HCT116 (cell line): ENCODE results near the gene ZNF554. TPM values are rescaled to one million over a fixed set of nuclear protein-coding genes. Genes with fewer than 3 reads are reported as not detected.
A peak's percentile ranks its signal among the peaks of the same experiment; 100 is the strongest.

Source experiments
- ATAC-seq: fragments of 200-7000 bp; cut with Tn5 transposase; 2 replicates; pipeline ENCODE4 v1.9.1; 2020; ENCODE audit warnings: mild to moderate bottlenecking, moderate library complexity
- BruUV-seq: library from RNA; stranded (reverse); fragments of 400-500 nt; replicated peaks from 2 replicates; lab custom pipeline; 2021; lab: Mats Ljungman, UMichigan
- CTCF ChIA-PET: fragments of 300-600 bp; sonication (Branson Sonifier 250); formaldehyde crosslinking; loops from one replicate; lab custom pipeline; 2021; ENCODE audit warnings: antibody characterized with exemption; lab: Charles Lee
- POLR2A ChIA-PET: fragments of 300-600, 350-600 bp; sonication (Branson Sonifier 250); formaldehyde crosslinking; loops from one replicate; lab custom pipeline; 2021; ENCODE audit warnings: antibody characterized with exemption; lab: Charles Lee
- RAD21 ChIA-PET, 2 experiments: fragments of 300-600 bp; sonication (Branson Sonifier 250); formaldehyde crosslinking; loops; one replicate each; lab custom pipeline; 2023; ENCODE audit warnings: low total read pairs in 2 of 2; ENCODE audit not compliant: uncharacterized antibody in 2 of 2, unreplicated experiment in 2 of 2, low non-redundant PET in 1 of 2; lab: Charles Lee
- DNase-seq: peaks from one replicate; pipeline ENCODE4 v3.0.0-alpha.2; 2010; ENCODE audit warnings: low read depth, low spot score
- H2AFZ ChIP-seq: fragments of 200-600 bp; shearing (Covaris generic), sonication (generic); 2 replicates; pipeline ENCODE4 v1.6.1; 2017; ENCODE audit warnings: low read depth, mixed run types, mixed read lengths, antibody characterized with exemption, low read length; ENCODE audit not compliant: poor library complexity, severe bottlenecking
- H3K27ac ChIP-seq: 2 replicates; pipeline ENCODE4 v1.5.1; 2012; ENCODE audit warnings: low read depth, low read length
- H3K27me3 ChIP-seq: fragments of 200-600 bp; sonication (generic); 2 replicates; pipeline ENCODE4 v1.6.1; 2016; ENCODE audit warnings: mixed run types, low read length, mixed read lengths; ENCODE audit not compliant: insufficient read depth
- H3K36me3 ChIP-seq, 2 experiments: fragments of 200-500 bp in 1 of 2; fragments of 200-600 bp in 1 of 2; sonication (Bioruptor generic) in 1 of 2; sonication (generic) in 1 of 2; 2 replicates each; pipeline versions ENCODE4 v1.5.1 to v1.6.1; 2014 to 2016; ENCODE audit warnings: low read length in 2 of 2, inconsistent platforms in 1 of 2, mixed read lengths in 1 of 2, mixed run types in 1 of 2; ENCODE audit not compliant: insufficient read depth in 2 of 2, control insufficient read depth in 1 of 2
- H3K4me1 ChIP-seq, 2 experiments: fragments of 200-600 bp in 1 of 2; sonication (generic) in 1 of 2; 2 replicates each; pipeline versions ENCODE4 v1.5.1 to v1.6.1; 2012 to 2017; ENCODE audit warnings: low read length in 2 of 2, inconsistent platforms in 1 of 2, mild to moderate bottlenecking in 1 of 2, mixed read lengths in 1 of 2, mixed run types in 1 of 2, moderate library complexity in 1 of 2; ENCODE audit not compliant: insufficient read depth in 2 of 2, control insufficient read depth in 1 of 2
- H3K4me2 ChIP-seq: fragments of 200-600 bp; sonication (generic); 2 replicates; pipeline ENCODE4 v1.6.1; 2017; ENCODE audit warnings: mixed run types, low read length, mixed read lengths
- H3K4me3 ChIP-seq, 2 experiments: fragments of 200-600 bp in 1 of 2; sonication (generic) in 1 of 2; replicated peaks in 1 of 2; 2 replicates each; pipeline ENCODE4 v1.5.1; 2011 to 2016; ENCODE audit warnings: low read length in 2 of 2, control low read depth in 1 of 2, low read depth in 1 of 2, mild to moderate bottlenecking in 1 of 2, mixed read lengths in 1 of 2, mixed run types in 1 of 2
- H3K79me2 ChIP-seq: fragments of 200-600 bp; sonication (generic); 2 replicates; pipeline ENCODE4 v1.6.1; 2017; ENCODE audit warnings: mild to moderate bottlenecking, mixed run types, low read length, moderate library complexity, mixed read lengths; ENCODE audit not compliant: insufficient read depth
- H3K9ac ChIP-seq: fragments of 200-600 bp; sonication (generic); 2 replicates; pipeline ENCODE4 v1.6.1; 2016; ENCODE audit warnings: low read length, mixed read lengths
- H3K9me2 ChIP-seq: fragments of 200-600 bp; sonication (generic), shearing (Covaris generic); 2 replicates; pipeline ENCODE4 v1.6.1; 2017; ENCODE audit warnings: mixed run types, mild to moderate bottlenecking, moderate library complexity; ENCODE audit not compliant: insufficient read depth
- H3K9me3 ChIP-seq, 2 experiments: fragments of 200-500 bp in 1 of 2; fragments of 200-600 bp in 1 of 2; sonication (Bioruptor generic) in 1 of 2; sonication (generic) in 1 of 2; 2 replicates each; pipeline ENCODE4 v1.6.1; 2014 to 2017; ENCODE audit warnings: low read length in 2 of 2, mixed read lengths in 2 of 2, inconsistent platforms in 1 of 2, low read depth in 1 of 2, mild to moderate bottlenecking in 1 of 2, mixed run types in 1 of 2, moderate library complexity in 1 of 2; ENCODE audit not compliant: control insufficient read depth in 1 of 2, insufficient read depth in 1 of 2
- H4K20me1 ChIP-seq: fragments of 200-600 bp; sonication (generic), shearing (Covaris generic); 2 replicates; pipeline ENCODE4 v1.6.1; 2017; ENCODE audit warnings: mixed run types, mild to moderate bottlenecking, moderate library complexity; ENCODE audit not compliant: insufficient read depth
- CBX3 ChIP-seq: IDR thresholded peaks from 2 replicates; pipeline ENCODE4 v1.6.1; 2012; ENCODE audit warnings: low read depth
- CEBPB ChIP-seq: IDR thresholded peaks from 2 replicates; pipeline ENCODE4 v1.6.1; 2012; ENCODE audit warnings: low read depth
- EGR1 ChIP-seq: IDR thresholded peaks from 2 replicates; pipeline ENCODE4 v1.6.1; 2012; ENCODE audit warnings: low read depth
- ELF1 ChIP-seq: IDR thresholded peaks from 2 replicates; pipeline ENCODE4 v1.6.1; 2012; ENCODE audit warnings: low read depth, borderline replicate concordance
- EZH2 ChIP-seq: fragments of 200-600 bp; sonication (generic); IDR thresholded peaks from 2 replicates; pipeline ENCODE4 v1.6.1; 2017; ENCODE audit warnings: antibody characterized with exemption, mixed run types
- EZH2phosphoT487 ChIP-seq: fragments of 200-600 bp; IDR thresholded peaks from 2 replicates; pipeline ENCODE4 v1.6.1; 2018; ENCODE audit warnings: antibody characterized with exemption, borderline replicate concordance
- FOSL1 ChIP-seq: IDR thresholded peaks from 2 replicates; pipeline ENCODE4 v1.6.1; 2012; ENCODE audit warnings: low read depth
- JUND ChIP-seq: IDR thresholded peaks from 2 replicates; pipeline ENCODE4 v1.6.1; 2012
- POLR2A ChIP-seq: IDR thresholded peaks from 2 replicates; pipeline ENCODE4 v1.7.0; 2011; ENCODE audit warnings: borderline replicate concordance; ENCODE audit not compliant: insufficient read depth, insufficient read length; ENCODE audit errors: extremely low read depth
- POLR2AphosphoS5 ChIP-seq: IDR thresholded peaks from 2 replicates; pipeline ENCODE4 v1.6.1; 2011; ENCODE audit warnings: mild to moderate bottlenecking, low read depth, low read length, moderate library complexity
- RAD21 ChIP-seq: IDR thresholded peaks from 2 replicates; pipeline ENCODE4 v1.6.1; 2012; ENCODE audit warnings: low read depth, mild to moderate bottlenecking
- SIN3A ChIP-seq: IDR thresholded peaks from 2 replicates; pipeline ENCODE4 v1.6.1; 2012; ENCODE audit warnings: low read depth
- SP1 ChIP-seq: IDR thresholded peaks from 2 replicates; pipeline ENCODE4 v1.6.1; 2012; ENCODE audit warnings: low read depth
- SRF ChIP-seq: IDR thresholded peaks from 2 replicates; pipeline ENCODE4 v1.6.1; 2012; ENCODE audit warnings: low read depth
- TCF7L2 ChIP-seq: IDR thresholded peaks from 2 replicates; pipeline ENCODE4 v1.7.0; 2011; ENCODE audit warnings: borderline replicate concordance, inconsistent platforms; ENCODE audit not compliant: insufficient read depth, insufficient read length; ENCODE audit errors: extremely low read depth
- YY1 ChIP-seq: IDR thresholded peaks from 2 replicates; pipeline ENCODE4 v1.6.1; 2011; ENCODE audit warnings: low read length, low read depth, moderate library complexity, mild to moderate bottlenecking; ENCODE audit not compliant: insufficient replicate concordance; ENCODE audit errors: extremely low read depth
- ZFX ChIP-seq: fragments of 450-650 bp; IDR thresholded peaks from 2 replicates; pipeline ENCODE4 v1.6.1; 2017
- ZNF274 ChIP-seq: fragments of 200-500 bp; sonication (Bioruptor generic); IDR thresholded peaks from 2 replicates; pipeline ENCODE4 v1.6.1; 2014; ENCODE audit warnings: mild to moderate bottlenecking, low read depth, low read length, inconsistent platforms
- intact Hi-C: fragments of 100-400 bp; cut with micrococcal nuclease; formaldehyde crosslinking; loops from 2 replicates; pipeline ENCODE4 v1.10.0; 2022
- total RNA-seq: library from RNA; stranded (reverse); gene quantifications from one replicate; pipeline ENCODE4 v1.2.1, GENCODE V29; 2021; ENCODE audit not compliant: unreplicated experiment
- TF ChIP-seq, protein P1 (sequence below), 3 experiments: fragments of 200-600 bp in 1 of 3; sonication (generic) in 1 of 3; IDR thresholded peaks in 2 of 3; conservative IDR thresholded peaks in 1 of 3; 2 replicates each; pipeline ENCODE4 v1.5.1; 2012 to 2017; ENCODE audit warnings: low read depth in 2 of 3, low read length in 2 of 3, antibody characterized with exemption in 1 of 3, borderline replicate concordance in 1 of 3, control low read depth in 1 of 3, mild to moderate bottlenecking in 1 of 3, mixed read lengths in 1 of 3, mixed run types in 1 of 3, moderate library complexity in 1 of 3; ENCODE audit not compliant: insufficient read depth in 1 of 3
- TF ChIP-seq, protein P2 (sequence below): IDR thresholded peaks from 2 replicates; pipeline ENCODE4 v1.6.1; 2011; ENCODE audit warnings: mild to moderate bottlenecking, low read length, moderate library complexity; ENCODE audit not compliant: insufficient replicate concordance; ENCODE audit errors: extremely low read depth
- TF ChIP-seq, protein P3 (sequence below): IDR thresholded peaks from 2 replicates; pipeline ENCODE4 v1.6.1; 2012
- TF ChIP-seq, protein P4 (sequence below): IDR thresholded peaks from 2 replicates; pipeline ENCODE4 v1.6.1; 2012

Gene ZNF554
- total RNA-seq, 1 experiment from 2014 or later = 4.0 TPM

DNA sequence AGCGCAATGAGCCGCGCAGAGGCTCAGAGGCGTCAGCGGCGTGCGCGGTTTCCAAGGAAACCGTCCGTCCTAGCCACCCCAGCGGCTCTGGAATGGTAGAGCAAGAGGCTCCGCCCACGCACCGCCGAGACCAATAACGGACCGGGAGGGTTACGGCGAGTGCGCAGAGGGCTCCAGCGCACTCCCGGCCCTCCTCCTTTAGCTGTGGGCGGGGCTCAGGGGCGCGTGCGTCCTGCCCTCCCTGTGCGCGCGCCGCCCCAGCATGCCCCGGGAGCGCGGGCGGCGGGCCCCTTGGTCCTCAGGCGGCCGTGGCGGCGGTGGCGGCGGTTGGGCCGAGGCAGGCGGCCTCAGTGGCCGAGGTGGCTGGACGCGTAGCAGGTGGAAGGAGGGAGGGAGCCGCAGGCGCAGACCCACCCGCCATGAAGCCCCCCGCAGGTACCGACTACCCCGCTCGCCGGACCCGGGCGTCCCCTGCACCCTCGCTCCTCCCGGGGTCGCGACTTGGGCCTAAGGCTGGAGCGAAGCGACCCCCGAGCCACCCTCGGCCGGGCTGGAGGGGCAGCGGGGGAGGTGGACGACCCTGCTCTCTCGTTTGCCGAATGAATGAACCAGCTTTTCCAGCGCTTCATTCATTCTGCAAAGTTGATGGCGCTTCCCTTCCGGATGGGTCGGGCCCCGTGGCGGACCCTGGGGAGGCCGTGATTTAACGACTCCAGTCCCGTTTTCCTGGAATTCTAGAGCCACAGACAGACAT, 34.2 kb upstream of the ZNF554 start, which contains the start of gene THOP1:
Gene THOP1 (plus strand): TSS at position 260 of the 754 bp plus-strand sequence. CDS start 160 bp downstream, at position 420.
- Histone ChIP-seq H4K20me1 (peaks cover 6% of the 10 kb centered on the region; the same call in 1 of the 2 replicates), H3K4me3 (peak within 1 kb of the TSS; percentile 91 to 94), H3K9me2 (no peaks in the 10 kb centered on the region), H3K27me3 (no peaks in the 10 kb centered on the region), H3K4me1 (peaks cover 26 to 42% of the 10 kb centered on the region in 2 experiments), H3K79me2 (peaks cover 78% of the 10 kb centered on the region), H3K36me3 (peaks cover 0 to 7% of the 10 kb centered on the region in 2 experiments; a peak in 2 of 4 replicates), H3K9ac (peak within 1 kb of the TSS; percentile 91), H3K4me2 (peak within 1 kb of the TSS; percentile 77), H3K9me3 (no peaks in the 10 kb centered on the region), H2AFZ (no peak within 1 kb of the TSS), H3K27ac (peak within 1 kb of the TSS; percentile 87)
- POLR2A ChIA-PET = interaction anchor here (0.6 to 1.0 kb wide), 3 partner anchors 9 to 165 kb away, joined by 3 to 5 read pairs (median 4); no protein-coding TSS in a partner anchor
- CTCF ChIA-PET = interaction anchor here (1.1 to 1.4 kb wide), 2 partner anchors 137 to 171 kb away, joined by 3 to 6 read pairs; no protein-coding TSS in a partner anchor
- RAD21 ChIA-PET = no interaction called here
- DNase-seq = peak; percentile 98
- BruUV-seq = TSS peak; percentile 73
- peak; percentile 88 for ATAC-seq
- intact Hi-C loops = no loop called here
- TF ChIP-seq TCF7L2 = peak; percentile 53
- TF ChIP-seq EGR1 = peak; percentile 99
- TF ChIP-seq ELF1 = no peak
- TF ChIP-seq ZFX = peak; percentile 93; the same call in 1 of the 2 replicates
- no peak for TF ChIP-seq SP1
- TF ChIP-seq, protein P1, sequence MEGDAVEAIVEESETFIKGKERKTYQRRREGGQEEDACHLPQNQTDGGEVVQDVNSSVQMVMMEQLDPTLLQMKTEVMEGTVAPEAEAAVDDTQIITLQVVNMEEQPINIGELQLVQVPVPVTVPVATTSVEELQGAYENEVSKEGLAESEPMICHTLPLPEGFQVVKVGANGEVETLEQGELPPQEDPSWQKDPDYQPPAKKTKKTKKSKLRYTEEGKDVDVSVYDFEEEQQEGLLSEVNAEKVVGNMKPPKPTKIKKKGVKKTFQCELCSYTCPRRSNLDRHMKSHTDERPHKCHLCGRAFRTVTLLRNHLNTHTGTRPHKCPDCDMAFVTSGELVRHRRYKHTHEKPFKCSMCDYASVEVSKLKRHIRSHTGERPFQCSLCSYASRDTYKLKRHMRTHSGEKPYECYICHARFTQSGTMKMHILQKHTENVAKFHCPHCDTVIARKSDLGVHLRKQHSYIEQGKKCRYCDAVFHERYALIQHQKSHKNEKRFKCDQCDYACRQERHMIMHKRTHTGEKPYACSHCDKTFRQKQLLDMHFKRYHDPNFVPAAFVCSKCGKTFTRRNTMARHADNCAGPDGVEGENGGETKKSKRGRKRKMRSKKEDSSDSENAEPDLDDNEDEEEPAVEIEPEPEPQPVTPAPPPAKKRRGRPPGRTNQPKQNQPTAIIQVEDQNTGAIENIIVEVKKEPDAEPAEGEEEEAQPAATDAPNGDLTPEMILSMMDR (IDR thresholded peaks at IDR 0.05 in 2 of 3, conservative IDR thresholded peaks at IDR 0.05 in 1 of 3; ENCODE audit: borderline replicate concordance in 1 of 3, insufficient read depth in 1 of 3, low read depth in 2 of 3, low read length in 2 of 3) = no peak
- no peak for TF ChIP-seq EZH2phosphoT487
- no peak for TF ChIP-seq FOSL1
- peak; percentile 63; the same call in 1 of the 2 replicates for TF ChIP-seq SIN3A
- TF ChIP-seq SRF = no peak
- TF ChIP-seq RAD21 = no peak
- no peak for TF ChIP-seq EZH2
- no peak for TF ChIP-seq JUND
- no peak for TF ChIP-seq ZNF274
- TF ChIP-seq, protein P2, sequence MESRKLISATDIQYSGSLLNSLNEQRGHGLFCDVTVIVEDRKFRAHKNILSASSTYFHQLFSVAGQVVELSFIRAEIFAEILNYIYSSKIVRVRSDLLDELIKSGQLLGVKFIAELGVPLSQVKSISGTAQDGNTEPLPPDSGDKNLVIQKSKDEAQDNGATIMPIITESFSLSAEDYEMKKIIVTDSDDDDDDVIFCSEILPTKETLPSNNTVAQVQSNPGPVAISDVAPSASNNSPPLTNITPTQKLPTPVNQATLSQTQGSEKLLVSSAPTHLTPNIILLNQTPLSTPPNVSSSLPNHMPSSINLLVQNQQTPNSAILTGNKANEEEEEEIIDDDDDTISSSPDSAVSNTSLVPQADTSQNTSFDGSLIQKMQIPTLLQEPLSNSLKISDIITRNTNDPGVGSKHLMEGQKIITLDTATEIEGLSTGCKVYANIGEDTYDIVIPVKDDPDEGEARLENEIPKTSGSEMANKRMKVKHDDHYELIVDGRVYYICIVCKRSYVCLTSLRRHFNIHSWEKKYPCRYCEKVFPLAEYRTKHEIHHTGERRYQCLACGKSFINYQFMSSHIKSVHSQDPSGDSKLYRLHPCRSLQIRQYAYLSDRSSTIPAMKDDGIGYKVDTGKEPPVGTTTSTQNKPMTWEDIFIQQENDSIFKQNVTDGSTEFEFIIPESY = peak; percentile 12
- no peak for TF ChIP-seq CBX3
- TF ChIP-seq, protein P3, sequence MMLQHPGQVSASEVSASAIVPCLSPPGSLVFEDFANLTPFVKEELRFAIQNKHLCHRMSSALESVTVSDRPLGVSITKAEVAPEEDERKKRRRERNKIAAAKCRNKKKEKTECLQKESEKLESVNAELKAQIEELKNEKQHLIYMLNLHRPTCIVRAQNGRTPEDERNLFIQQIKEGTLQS = no peak
- peak; percentile 87 for TF ChIP-seq POLR2A
- no peak for TF ChIP-seq YY1
- peak; percentile 94 for TF ChIP-seq POLR2AphosphoS5
- TF ChIP-seq, protein P4, sequence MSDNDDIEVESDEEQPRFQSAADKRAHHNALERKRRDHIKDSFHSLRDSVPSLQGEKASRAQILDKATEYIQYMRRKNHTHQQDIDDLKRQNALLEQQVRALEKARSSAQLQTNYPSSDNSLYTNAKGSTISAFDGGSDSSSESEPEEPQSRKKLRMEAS = peak; percentile 68
- no peak for TF ChIP-seq CEBPB
